Breast epithelium (tissue), 4 donors: Measurements from ENCODE around the gene PIN1. TPM values are rescaled to one million over a fixed set of nuclear protein-coding genes. Genes with fewer than 3 reads are reported as not detected.

Source experiments
- DNase-seq, 2 donors: peaks; one replicate each; pipeline ENCODE4 v3.0.0-alpha.2; 2019; ENCODE audit warnings: low spot score in 2 of 2
- H3K27ac ChIP-seq, 2 donors: fragments of 200-600 bp; sonication (generic) in 1 of 2; one replicate each; pipeline ENCODE4 v1.5.1; 2016 to 2019; ENCODE audit warnings: mild to moderate bottlenecking in 1 of 2
- H3K27me3 ChIP-seq, 2 donors: fragments of 200-600 bp; sonication (generic) in 1 of 2; one replicate each; pipeline versions ENCODE4 v1.5.1 to v1.6.0; 2017 to 2019; ENCODE audit warnings: control low read depth in 1 of 2, mild to moderate bottlenecking in 1 of 2
- H3K36me3 ChIP-seq: fragments of 200-600 bp; one replicate; pipeline ENCODE4 v1.5.1; 2019
- H3K4me1 ChIP-seq, 2 donors: fragments of 200-600 bp; sonication (generic); one replicate each; pipeline ENCODE4 v1.5.1; 2016 to 2019; ENCODE audit warnings: control low read depth in 1 of 2
- H3K4me3 ChIP-seq, 3 donors: fragments of 200-600 bp; sonication (generic); 1 replicate in 2 of 3; 2 replicates in 1 of 3; pipeline ENCODE4 v1.5.1; 2016 to 2019; ENCODE audit warnings: mild to moderate bottlenecking in 3 of 3, moderate library complexity in 2 of 3
- H3K9me3 ChIP-seq, 2 donors: fragments of 200-600 bp; sonication (generic) in 1 of 2; one replicate each; pipeline ENCODE4 v1.5.1; 2016 to 2019; ENCODE audit warnings: control low read depth in 1 of 2
- CTCF ChIP-seq, 3 donors: fragments of 450-650 bp; IDR thresholded peaks; one replicate each; pipeline ENCODE4 v1.5.1; 2016 to 2017; ENCODE audit warnings: antibody characterized with exemption in 3 of 3, mild to moderate bottlenecking in 3 of 3, moderate library complexity in 3 of 3
- POLR2A ChIP-seq: fragments of 450-650 bp; IDR thresholded peaks from one replicate; pipeline ENCODE4 v1.6.1; 2016; ENCODE audit warnings: antibody characterized with exemption, mild to moderate bottlenecking, moderate library complexity
- POLR2AphosphoS5 ChIP-seq, 3 donors: sonication (generic); formaldehyde crosslinking; IDR thresholded peaks; one replicate each; pipeline ENCODE4 v1.6.1; 2017; ENCODE audit warnings: antibody characterized with exemption in 3 of 3
- intact Hi-C: fragments of 100-400 bp; cut with DNase I; formaldehyde crosslinking; loops from one replicate; pipeline ENCODE4 v1.15.1; 2023; ENCODE audit warnings: low total_unique reads
- total RNA-seq, 3 donors: library from RNA; depleted of rRNA; stranded (reverse); fragments of >200 nt; gene quantifications; one replicate each; pipeline ENCODE4 v1.1.0, GENCODE V29; 2016

PIN1 gene
- total RNA-seq, 3 donors from 2014 or later = 71.3 to 114 (median 73.4) TPM

GRCh38 chr19:9796113-9796773 is 38.9 kb upstream of the PIN1 start:
- intact Hi-C loops = loop anchor here (10.0 kb wide), 1 partner anchor 171 kb away; the partner anchor contains the start of gene ZNF561
- no peak overlapping the region for H3K4me3 ChIP-seq
- no peaks in the 10 kb centered on the region for H3K4me1 ChIP-seq
- TF ChIP-seq POLR2AphosphoS5 (IDR thresholded peaks at IDR 0.05) = peak in 2 of 3 donors; percentile 21 to 38
- no peak for TF ChIP-seq POLR2A
- TF ChIP-seq CTCF (IDR thresholded peaks at IDR 0.05) = peak; percentile 45 to 85 (median 83)
- H3K27me3 ChIP-seq = no peaks in the 10 kb centered on the region
- peak overlapping the region; percentile 6 to 30 for H3K27ac ChIP-seq
- peak; percentile 79 to 85 for DNase-seq
- no peaks in the 10 kb centered on the region for H3K9me3 ChIP-seq
- no peaks in the 10 kb centered on the region for H3K36me3 ChIP-seq

DNA sequence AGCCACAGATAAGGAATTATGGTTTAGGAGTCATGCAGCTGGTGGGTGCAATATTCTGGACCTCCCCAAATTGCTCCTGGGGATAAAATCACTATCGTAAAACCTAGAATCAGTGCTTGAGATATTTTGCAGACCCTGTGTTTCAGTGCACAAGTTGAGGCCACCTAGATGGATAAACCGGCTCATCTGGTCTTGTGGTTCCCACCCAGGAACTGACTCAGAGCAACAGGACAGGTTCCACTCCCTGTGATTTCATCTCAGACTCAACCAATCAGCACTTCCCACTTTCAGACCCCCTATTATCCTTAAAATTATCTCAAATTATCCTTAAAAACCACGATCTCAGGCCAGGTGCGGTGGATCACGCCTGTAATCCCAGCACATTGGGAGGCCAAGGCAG is 37.2 kb upstream of the PIN1 start:
- intact Hi-C loops = loop anchor here (10.0 kb wide), 1 partner anchor 173 kb away; the partner anchor contains the start of gene ZNF561
- H3K27me3 ChIP-seq = no peaks in the 10 kb centered on the region

GRCh38 chr19:9799162-9799561 is 36.0 kb upstream of the PIN1 start:
- H3K27ac ChIP-seq = no peak overlapping the region
- no peak for DNase-seq
- no peak overlapping the region for H3K4me3 ChIP-seq
- H3K36me3 ChIP-seq = no peaks in the 10 kb centered on the region
- H3K27me3 ChIP-seq = no peaks in the 10 kb centered on the region
- no peaks in the 10 kb centered on the region for H3K9me3 ChIP-seq
- intact Hi-C loops = loop anchor here (10.0 kb wide), 1 partner anchor 174 kb away; the partner anchor contains the start of gene ZNF561
- H3K4me1 ChIP-seq = no peaks in the 10 kb centered on the region
- no peak for TF ChIP-seq POLR2A
- TF ChIP-seq CTCF (IDR thresholded peaks at IDR 0.05) = no peak
- no peak for TF ChIP-seq POLR2AphosphoS5 (IDR thresholded peaks at IDR 0.05)

More for the DNA sequence above, 37.2 kb upstream of the PIN1 start:
- no peak overlapping the region for H3K27ac ChIP-seq
- H3K9me3 ChIP-seq = no peaks in the 10 kb centered on the region
- no peak for TF ChIP-seq POLR2AphosphoS5 (IDR thresholded peaks at IDR 0.05)
- no peak for TF ChIP-seq POLR2A
- TF ChIP-seq CTCF (IDR thresholded peaks at IDR 0.05) = no peak
- no peaks in the 10 kb centered on the region for H3K4me1 ChIP-seq
- DNase-seq = no peak
- no peak overlapping the region for H3K4me3 ChIP-seq
- no peaks in the 10 kb centered on the region for H3K36me3 ChIP-seq

- Histone ChIP-seq H3K4me1 (no peaks in the 10 kb centered on the region), H3K27ac (no peak overlapping the region), H3K9me3 (no peaks in the 10 kb centered on the region), H3K27me3 (no peaks in the 10 kb centered on the region), H3K4me3 (no peak overlapping the region), H3K36me3 (no peaks in the 10 kb centered on the region)
- DNase-seq = no peak
- TF ChIP-seq CTCF (IDR thresholded peaks at IDR 0.05) = no peak
- TF ChIP-seq POLR2AphosphoS5 (IDR thresholded peaks at IDR 0.05) = no peak
- no peak for TF ChIP-seq POLR2A
- intact Hi-C loops = no loop called here
Observed at GRCh38 chr19:9801976-9802375, 33.1 kb upstream of the PIN1 start.

DNA sequence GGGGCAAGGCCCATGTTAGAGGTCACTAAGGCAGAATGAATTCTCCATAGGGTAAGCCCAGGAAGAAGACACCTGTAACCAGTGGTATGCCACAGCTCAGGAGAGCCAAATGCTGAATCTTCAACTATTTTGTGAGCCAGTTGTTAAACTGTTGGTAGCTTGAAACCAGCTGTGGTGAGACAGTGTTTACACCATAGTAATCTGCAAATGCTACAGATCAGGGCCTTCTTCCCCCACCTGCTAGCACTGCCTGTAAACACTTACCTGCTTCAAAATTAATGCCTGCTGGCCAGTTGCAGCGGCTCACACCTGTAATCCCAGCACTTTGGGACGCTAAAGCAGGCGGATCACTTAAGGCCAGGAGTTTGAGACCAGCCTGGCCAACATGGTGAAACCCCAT is 28.3 kb upstream of the PIN1 start:
- no peaks in the 10 kb centered on the region for H3K4me1 ChIP-seq
- no peak for DNase-seq
- TF ChIP-seq CTCF (IDR thresholded peaks at IDR 0.05) = no peak
- TF ChIP-seq POLR2A = no peak
- TF ChIP-seq POLR2AphosphoS5 (IDR thresholded peaks at IDR 0.05) = no peak

More for the DNA sequence above, 28.3 kb upstream of the PIN1 start:
- H3K9me3 ChIP-seq = no peaks in the 10 kb centered on the region
- no peak overlapping the region for H3K27ac ChIP-seq
- no peak overlapping the region for H3K4me3 ChIP-seq
- intact Hi-C loops = no loop called here
- peaks cover 7% of the 10 kb centered on the region for H3K36me3 ChIP-seq
- H3K27me3 ChIP-seq = no peaks in the 10 kb centered on the region
